ENCODE results near the gene MCCD1.

- TF ChIP-seq POLR2A (IDR thresholded peaks at IDR 0.05; ENCODE audit: low read length) (no peak), CTCF (IDR thresholded peaks at IDR 0.05) (no peak), ZFP36 (IDR thresholded peaks at IDR 0.05; ENCODE audit: borderline replicate concordance, partially characterized antibody) (no peak), EP300 (IDR thresholded peaks at IDR 0.05) (no peak), PBX3 (IDR thresholded peaks at IDR 0.05) (no peak), SREBF2 (IDR thresholded peaks at IDR 0.05) (no peak), POLR2AphosphoS2 (conservative IDR thresholded peaks at IDR 0.05; ENCODE audit: low read length) (no peak), RNF2 (IDR thresholded peaks at IDR 0.05; ENCODE audit: borderline replicate concordance, low read depth) (no peak), REST (IDR thresholded peaks at IDR 0.05) (no peak), RAD21 (conservative IDR thresholded peaks at IDR 0.05 in 1 of 2, IDR thresholded peaks at IDR 0.05 in 1 of 2) (no peak), CHD4 (IDR thresholded peaks at IDR 0.05; ENCODE audit: borderline replicate concordance) (no peak), USF2 (IDR thresholded peaks at IDR 0.05) (no peak), RCOR1 (IDR thresholded peaks at IDR 0.05; ENCODE audit: low read depth, low read length) (no peak), BHLHE40 (IDR thresholded peaks at IDR 0.05; ENCODE audit: low read depth, low read length) (no peak)
Observed at GRCh38 chr6:31574106-31575061, 45.6 kb downstream of the MCCD1 start.

Data from A549 (cell line).